ENCODE data around the gene PEX14. TPM values are rescaled to one million over a fixed set of nuclear protein-coding genes. Genes with fewer than 3 reads are reported as not detected.

PEX14 gene
- total and polyA plus RNA-seq, 4 donors = 9.5 to 26.9 (median 19.7) TPM

GRCh38 chr1:10506677-10507047 is 31.9 kb downstream of the PEX14 start:
- no peak for DNase-seq (ENCODE audit: low read depth in 4 of 6, low spot score in 6 of 6)
- H3K27ac ChIP-seq (ENCODE audit: low read depth, low read length) = no peak overlapping the region
- H3K4me3 ChIP-seq (ENCODE audit: low read depth, low read length) = no peak overlapping the region
- 92% methylated on average over 2 of the region's 4 CpGs for WGBS (ENCODE audit: insufficient coverage)
- H3K36me3 ChIP-seq (ENCODE audit: control insufficient read depth, insufficient read depth, low read length) = no peaks in the 10 kb centered on the region
- H3K9me3 ChIP-seq (ENCODE audit: control insufficient read depth, insufficient read depth, low read length) = no peaks in the 10 kb centered on the region
- no peaks in the 10 kb centered on the region for H3K27me3 ChIP-seq (ENCODE audit: control insufficient read depth, insufficient read depth, low read length)
- H3K4me1 ChIP-seq (ENCODE audit: control insufficient read depth, insufficient read depth, low read length) = peaks cover 13% of the 10 kb centered on the region

- Histone ChIP-seq H3K27me3 (ENCODE audit: control insufficient read depth, insufficient read depth, low read length) (no peaks in the 10 kb centered on the region), H3K27ac (ENCODE audit: low read depth, low read length) (no peak overlapping the region), H3K4me1 (ENCODE audit: control insufficient read depth, insufficient read depth, low read length) (peaks cover 13% of the 10 kb centered on the region), H3K9me3 (ENCODE audit: control insufficient read depth, insufficient read depth, low read length) (no peaks in the 10 kb centered on the region), H3K4me3 (ENCODE audit: low read depth, low read length) (no peak overlapping the region), H3K36me3 (ENCODE audit: control insufficient read depth, insufficient read depth, low read length) (no peaks in the 10 kb centered on the region)
- peak in 2 of 6 donors; percentile 70 to 89 for DNase-seq (ENCODE audit: low read depth in 4 of 6, low spot score in 6 of 6)
- 78% methylated on average over 12 of the region's 17 CpGs for WGBS (ENCODE audit: insufficient coverage)
Measured at GRCh38 chr1:10507111-10507879, 32.5 kb downstream of the PEX14 start.

- Histone ChIP-seq H3K36me3 (ENCODE audit: control insufficient read depth, insufficient read depth, low read length) (no peaks in the 10 kb centered on the region), H3K4me1 (ENCODE audit: control insufficient read depth, insufficient read depth, low read length) (peaks cover 13% of the 10 kb centered on the region), H3K27me3 (ENCODE audit: control insufficient read depth, insufficient read depth, low read length) (no peaks in the 10 kb centered on the region), H3K4me3 (ENCODE audit: low read depth, low read length) (no peak overlapping the region), H3K9me3 (ENCODE audit: control insufficient read depth, insufficient read depth, low read length) (no peaks in the 10 kb centered on the region), H3K27ac (ENCODE audit: low read depth, low read length) (no peak overlapping the region)
- DNase-seq (ENCODE audit: low read depth in 4 of 6, low spot score in 6 of 6) = no peak
- WGBS (ENCODE audit: insufficient coverage) = 62% methylated on average over 3 of the region's 3 CpGs
Measured at GRCh38 chr1:10508511-10508951, 33.8 kb downstream of the PEX14 start.

GRCh38 chr1:10509809-10510509 is 35.2 kb downstream of the PEX14 start:
- peaks cover 14% of the 10 kb centered on the region for H3K4me1 ChIP-seq (ENCODE audit: control insufficient read depth, insufficient read depth, low read length)
- WGBS (ENCODE audit: insufficient coverage) = 65% methylated on average over 4 of the region's 6 CpGs

GRCh38 chr1:10510520-10511493 is 36.1 kb downstream of the PEX14 start:
- Histone ChIP-seq H3K4me1 (ENCODE audit: control insufficient read depth, insufficient read depth, low read length) (peaks cover 14% of the 10 kb centered on the region), H3K4me3 (ENCODE audit: low read depth, low read length) (no peak overlapping the region), H3K9me3 (ENCODE audit: control insufficient read depth, insufficient read depth, low read length) (no peaks in the 10 kb centered on the region), H3K27ac (ENCODE audit: low read depth, low read length) (no peak overlapping the region), H3K27me3 (ENCODE audit: control insufficient read depth, insufficient read depth, low read length) (no peaks in the 10 kb centered on the region), H3K36me3 (ENCODE audit: control insufficient read depth, insufficient read depth, low read length) (no peaks in the 10 kb centered on the region)
- WGBS (ENCODE audit: insufficient coverage) = 55% methylated on average over 7 of the region's 12 CpGs
- peak in 1 of 6 donors; percentile 67 for DNase-seq (ENCODE audit: low read depth in 4 of 6, low spot score in 6 of 6)

More at GRCh38 chr1:10509809-10510509, 35.2 kb downstream of the PEX14 start:
- Histone ChIP-seq H3K27ac (ENCODE audit: low read depth, low read length) (no peak overlapping the region), H3K9me3 (ENCODE audit: control insufficient read depth, insufficient read depth, low read length) (no peaks in the 10 kb centered on the region), H3K27me3 (ENCODE audit: control insufficient read depth, insufficient read depth, low read length) (no peaks in the 10 kb centered on the region), H3K36me3 (ENCODE audit: control insufficient read depth, insufficient read depth, low read length) (no peaks in the 10 kb centered on the region), H3K4me3 (ENCODE audit: low read depth, low read length) (no peak overlapping the region)
- no peak for DNase-seq (ENCODE audit: low read depth in 4 of 6, low spot score in 6 of 6)

- H3K36me3 ChIP-seq (ENCODE audit: control insufficient read depth, insufficient read depth, low read length) = no peaks in the 10 kb centered on the region
- no peak overlapping the region for H3K27ac ChIP-seq (ENCODE audit: low read depth, low read length)
- no peaks in the 10 kb centered on the region for H3K27me3 ChIP-seq (ENCODE audit: control insufficient read depth, insufficient read depth, low read length)
- no peak for DNase-seq (ENCODE audit: low read depth in 4 of 6, low spot score in 6 of 6)
- WGBS (ENCODE audit: insufficient coverage) = 86% methylated on average over 2 of the region's 3 CpGs
- peaks cover 14% of the 10 kb centered on the region for H3K4me1 ChIP-seq (ENCODE audit: control insufficient read depth, insufficient read depth, low read length)
- H3K9me3 ChIP-seq (ENCODE audit: control insufficient read depth, insufficient read depth, low read length) = no peaks in the 10 kb centered on the region
- H3K4me3 ChIP-seq (ENCODE audit: low read depth, low read length) = no peak overlapping the region
Measured at GRCh38 chr1:10511494-10511885, 36.7 kb downstream of the PEX14 start.

- DNase-seq (ENCODE audit: low read depth in 4 of 6, low spot score in 6 of 6) = no peak
- Histone ChIP-seq H3K27me3 (ENCODE audit: control insufficient read depth, insufficient read depth, low read length) (no peaks in the 10 kb centered on the region), H3K4me1 (ENCODE audit: control insufficient read depth, insufficient read depth, low read length) (peaks cover 8% of the 10 kb centered on the region), H3K36me3 (ENCODE audit: control insufficient read depth, insufficient read depth, low read length) (no peaks in the 10 kb centered on the region), H3K4me3 (ENCODE audit: low read depth, low read length) (no peak overlapping the region), H3K27ac (ENCODE audit: low read depth, low read length) (no peak overlapping the region), H3K9me3 (ENCODE audit: control insufficient read depth, insufficient read depth, low read length) (no peaks in the 10 kb centered on the region)
- 61% methylated on average over 5 of the region's 5 CpGs for WGBS (ENCODE audit: insufficient coverage)
Measured at GRCh38 chr1:10513199-10513598, 38.4 kb downstream of the PEX14 start.

- Histone ChIP-seq H3K4me1 (ENCODE audit: control insufficient read depth, insufficient read depth, low read length) (peaks cover 8% of the 10 kb centered on the region), H3K27me3 (ENCODE audit: control insufficient read depth, insufficient read depth, low read length) (no peaks in the 10 kb centered on the region), H3K9me3 (ENCODE audit: control insufficient read depth, insufficient read depth, low read length) (no peaks in the 10 kb centered on the region), H3K36me3 (ENCODE audit: control insufficient read depth, insufficient read depth, low read length) (no peaks in the 10 kb centered on the region), H3K27ac (ENCODE audit: low read depth, low read length) (no peak overlapping the region), H3K4me3 (ENCODE audit: low read depth, low read length) (no peak overlapping the region)
- 60% methylated on average over 5 of the region's 8 CpGs for WGBS (ENCODE audit: insufficient coverage)
- DNase-seq (ENCODE audit: low read depth in 4 of 6, low spot score in 6 of 6) = peak in 2 of 6 donors; percentile 81 to 91
Measured at GRCh38 chr1:10514490-10515235, 39.9 kb downstream of the PEX14 start.
